PFSK-1 (cell line): ENCODE results near the gene FAM53A.

Experiments
- FOXP2 ChIP-seq: optimal IDR thresholded peaks from 2 replicates; pipeline ENCODE3; 2011; ENCODE audit warnings: borderline replicate concordance, control low read depth, inconsistent platforms; ENCODE audit not compliant: insufficient read depth; ENCODE audit errors: extremely low read length, extremely low read depth
- POLR2AphosphoS5 ChIP-seq: IDR thresholded peaks from 2 replicates; pipeline ENCODE4 v1.6.1; 2012; ENCODE audit warnings: low read depth, mild to moderate bottlenecking, control low read depth, low read length, moderate library complexity
- SIN3A ChIP-seq: IDR thresholded peaks from 2 replicates; pipeline ENCODE4 v1.6.1; 2012; ENCODE audit warnings: mild to moderate bottlenecking, low read length, moderate library complexity, borderline replicate concordance; ENCODE audit not compliant: insufficient read depth
- TAF1 ChIP-seq: IDR thresholded peaks from 2 replicates; pipeline ENCODE4 v1.6.1; 2012; ENCODE audit warnings: low read length, control low read depth, borderline replicate concordance; ENCODE audit not compliant: insufficient read depth
- TF ChIP-seq, protein P1 (sequence below), 2 experiments: IDR thresholded peaks; 2 replicates each; pipeline versions ENCODE4 v1.6.1 to v1.8.0; 2011 to 2012; ENCODE audit warnings: low read depth in 2 of 2, low read length in 2 of 2, control low read depth in 1 of 2, inconsistent platforms in 1 of 2, mild to moderate bottlenecking in 1 of 2, moderate library complexity in 1 of 2; ENCODE audit not compliant: insufficient read depth in 1 of 2

DNA sequence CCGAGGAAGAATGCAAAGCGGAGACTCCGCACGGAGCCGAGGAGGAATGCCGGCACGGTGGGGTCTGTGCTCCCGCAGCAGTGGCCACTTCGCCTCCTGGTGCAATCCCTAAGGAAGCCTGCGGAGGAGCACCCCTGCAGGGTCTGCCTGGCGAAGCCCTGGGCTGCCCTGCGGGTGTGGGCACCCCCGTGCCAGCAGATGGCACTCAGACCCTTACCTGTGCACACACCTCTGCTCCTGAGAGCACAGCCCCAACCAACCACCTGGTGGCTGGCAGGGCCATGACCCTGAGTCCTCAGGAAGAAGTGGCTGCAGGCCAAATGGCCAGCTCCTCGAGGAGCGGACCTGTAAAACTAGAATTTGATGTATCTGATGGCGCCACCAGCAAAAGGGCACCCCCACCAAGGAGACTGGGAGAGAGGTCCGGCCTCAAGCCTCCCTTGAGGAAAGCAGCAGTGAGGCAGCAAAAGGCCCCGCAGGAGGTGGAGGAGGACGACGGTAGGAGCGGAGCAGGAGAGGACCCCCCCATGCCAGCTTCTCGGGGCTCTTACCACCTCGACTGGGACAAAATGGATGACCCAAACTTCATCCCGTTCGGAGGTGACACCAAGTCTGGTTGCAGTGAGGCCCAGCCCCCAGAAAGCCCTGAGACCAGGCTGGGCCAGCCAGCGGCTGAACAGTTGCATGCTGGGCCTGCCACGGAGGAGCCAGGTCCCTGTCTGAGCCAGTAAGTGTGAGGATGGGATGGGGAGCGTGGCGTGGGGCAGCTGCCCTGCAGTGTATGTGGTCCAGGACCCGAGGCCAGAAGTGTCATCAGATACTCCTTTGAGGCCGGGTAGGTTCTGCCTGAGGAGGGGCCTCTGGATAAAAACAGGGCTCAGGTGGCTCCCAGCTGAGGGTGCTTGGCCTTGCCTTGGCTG is 44.2 kb upstream of the FAM53A start:
- TF ChIP-seq POLR2AphosphoS5 (no peak), SIN3A (no peak), TAF1 (no peak), FOXP2 (no peak)
- TF ChIP-seq, protein P1, sequence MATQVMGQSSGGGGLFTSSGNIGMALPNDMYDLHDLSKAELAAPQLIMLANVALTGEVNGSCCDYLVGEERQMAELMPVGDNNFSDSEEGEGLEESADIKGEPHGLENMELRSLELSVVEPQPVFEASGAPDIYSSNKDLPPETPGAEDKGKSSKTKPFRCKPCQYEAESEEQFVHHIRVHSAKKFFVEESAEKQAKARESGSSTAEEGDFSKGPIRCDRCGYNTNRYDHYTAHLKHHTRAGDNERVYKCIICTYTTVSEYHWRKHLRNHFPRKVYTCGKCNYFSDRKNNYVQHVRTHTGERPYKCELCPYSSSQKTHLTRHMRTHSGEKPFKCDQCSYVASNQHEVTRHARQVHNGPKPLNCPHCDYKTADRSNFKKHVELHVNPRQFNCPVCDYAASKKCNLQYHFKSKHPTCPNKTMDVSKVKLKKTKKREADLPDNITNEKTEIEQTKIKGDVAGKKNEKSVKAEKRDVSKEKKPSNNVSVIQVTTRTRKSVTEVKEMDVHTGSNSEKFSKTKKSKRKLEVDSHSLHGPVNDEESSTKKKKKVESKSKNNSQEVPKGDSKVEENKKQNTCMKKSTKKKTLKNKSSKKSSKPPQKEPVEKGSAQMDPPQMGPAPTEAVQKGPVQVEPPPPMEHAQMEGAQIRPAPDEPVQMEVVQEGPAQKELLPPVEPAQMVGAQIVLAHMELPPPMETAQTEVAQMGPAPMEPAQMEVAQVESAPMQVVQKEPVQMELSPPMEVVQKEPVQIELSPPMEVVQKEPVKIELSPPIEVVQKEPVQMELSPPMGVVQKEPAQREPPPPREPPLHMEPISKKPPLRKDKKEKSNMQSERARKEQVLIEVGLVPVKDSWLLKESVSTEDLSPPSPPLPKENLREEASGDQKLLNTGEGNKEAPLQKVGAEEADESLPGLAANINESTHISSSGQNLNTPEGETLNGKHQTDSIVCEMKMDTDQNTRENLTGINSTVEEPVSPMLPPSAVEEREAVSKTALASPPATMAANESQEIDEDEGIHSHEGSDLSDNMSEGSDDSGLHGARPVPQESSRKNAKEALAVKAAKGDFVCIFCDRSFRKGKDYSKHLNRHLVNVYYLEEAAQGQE (IDR thresholded peaks at IDR 0.05; ENCODE audit: insufficient read depth in 1 of 2, low read depth in 2 of 2, low read length in 2 of 2): no peak
